HEK293 (cell line): ENCODE measurements around the gene EYS.

Experiments used
- CTCF ChIA-PET: fragments of 350-600 bp; formaldehyde crosslinking; extraction: SDS; loops from one replicate; lab custom pipeline; 2021; ENCODE audit warnings: antibody characterized with exemption; lab: Yijun Ruan, JAX
- POLR2A ChIA-PET: fragments of 300-600 bp; formaldehyde crosslinking; extraction: SDS; loops from one replicate; lab custom pipeline; 2020; ENCODE audit warnings: antibody characterized with exemption, inconsistent platforms; lab: Yijun Ruan, JAX
- H3K27ac ChIP-seq: fragments of 200-500 bp; sonication (Bioruptor generic); 2 replicates; pipeline ENCODE4 v1.5.1; 2014; ENCODE audit warnings: low read depth, low read length, control low read depth, inconsistent platforms; ENCODE audit errors: extremely low read depth
- H3K36me3 ChIP-seq, 2 experiments: fragments of 200-500 bp in 1 of 2; sonication (Bioruptor generic) in 1 of 2; 1 replicate in 1 of 2; 2 replicates in 1 of 2; pipeline ENCODE4 v1.5.1; 2014 to 2017; ENCODE audit warnings: inconsistent platforms in 2 of 2, low read length in 2 of 2; ENCODE audit not compliant: control insufficient read depth in 2 of 2, insufficient read depth in 1 of 2
- H3K4me1 ChIP-seq: fragments of 200-500 bp; sonication (Bioruptor generic); 2 replicates; pipeline ENCODE4 v1.5.1; 2014; ENCODE audit warnings: mild to moderate bottlenecking, low read length, inconsistent platforms; ENCODE audit not compliant: control insufficient read depth, insufficient read depth
- H3K4me3 ChIP-seq: 2 replicates; pipeline ENCODE4 v1.5.1; 2011; ENCODE audit warnings: low read depth, mild to moderate bottlenecking, control low read depth, low read length, moderate library complexity
- H3K9me3 ChIP-seq: fragments of 200-500 bp; sonication (Bioruptor generic); 2 replicates; pipeline ENCODE4 v1.5.1; 2014; ENCODE audit warnings: low read depth, low read length, inconsistent platforms; ENCODE audit not compliant: control insufficient read depth, insufficient read depth
- CTCF ChIP-seq: fragments of 450-650 bp; formaldehyde crosslinking; IDR thresholded peaks from 2 replicates; pipeline ENCODE4 v1.5.1; 2016; ENCODE audit warnings: missing biosample characterization, missing genetic modification characterization
- GLIS1 ChIP-seq: fragments of 450-650 bp; formaldehyde crosslinking; IDR thresholded peaks from 2 replicates; pipeline ENCODE4 v1.5.1; 2016; ENCODE audit warnings: missing biosample characterization, missing genetic modification characterization
- MZF1 ChIP-seq: fragments of 450-650 bp; formaldehyde crosslinking; IDR thresholded peaks from 2 replicates; pipeline ENCODE4 v1.5.1; 2017; ENCODE audit warnings: missing biosample characterization, missing genetic modification characterization, borderline replicate concordance
- PRDM1 ChIP-seq: fragments of 450-650 bp; formaldehyde crosslinking; IDR thresholded peaks from 2 replicates; pipeline ENCODE4; 2016; ENCODE audit warnings: missing biosample characterization, missing genetic modification characterization
- PRDM4 ChIP-seq: fragments of 450-650 bp; formaldehyde crosslinking; IDR thresholded peaks from 2 replicates; pipeline ENCODE4 v1.5.1; 2017; ENCODE audit warnings: missing biosample characterization, missing genetic modification characterization
- RBAK ChIP-seq: fragments of 450-650 bp; formaldehyde crosslinking; IDR thresholded peaks from 2 replicates; pipeline ENCODE4 v1.5.1; 2016; ENCODE audit warnings: missing biosample characterization, missing genetic modification characterization
- SP2 ChIP-seq: fragments of 450-650 bp; formaldehyde crosslinking; IDR thresholded peaks from 2 replicates; pipeline ENCODE4 v1.5.1; 2016; ENCODE audit warnings: missing biosample characterization, missing genetic modification characterization
- YY1 ChIP-seq: fragments of 450-650 bp; formaldehyde crosslinking; IDR thresholded peaks from 2 replicates; pipeline ENCODE4 v1.5.1; 2018; ENCODE audit warnings: missing biosample characterization, missing genetic modification characterization
- ZBTB20 ChIP-seq: fragments of 450-650 bp; formaldehyde crosslinking; IDR thresholded peaks from 2 replicates; pipeline ENCODE4 v1.5.1; 2016; ENCODE audit warnings: missing biosample characterization, missing genetic modification characterization
- ZNF202 ChIP-seq: fragments of 450-650 bp; formaldehyde crosslinking; IDR thresholded peaks from 2 replicates; pipeline ENCODE4 v1.5.1; 2016; ENCODE audit warnings: missing biosample characterization, missing genetic modification characterization, borderline replicate concordance
- ZNF211 ChIP-seq: fragments of 450-650 bp; formaldehyde crosslinking; IDR thresholded peaks from 2 replicates; pipeline ENCODE4 v1.5.1; 2016; ENCODE audit warnings: low read depth, missing biosample characterization, missing genetic modification characterization
- ZNF248 ChIP-seq: fragments of 450-650 bp; formaldehyde crosslinking; IDR thresholded peaks from 2 replicates; pipeline ENCODE4 v1.5.1; 2017; ENCODE audit warnings: missing biosample characterization, missing genetic modification characterization
- ZNF26 ChIP-seq: fragments of 450-650 bp; formaldehyde crosslinking; IDR thresholded peaks from 2 replicates; pipeline ENCODE4 v1.5.1; 2016; ENCODE audit warnings: missing biosample characterization, missing genetic modification characterization
- ZNF433 ChIP-seq: fragments of 450-650 bp; formaldehyde crosslinking; IDR thresholded peaks from 2 replicates; pipeline ENCODE4 v1.5.1; 2016; ENCODE audit warnings: missing biosample characterization, missing genetic modification characterization, low read depth
- ZNF473 ChIP-seq: fragments of 450-650 bp; formaldehyde crosslinking; IDR thresholded peaks from 2 replicates; pipeline ENCODE4 v1.5.1; 2017; ENCODE audit warnings: missing biosample characterization, missing genetic modification characterization
- ZNF501 ChIP-seq: fragments of 450-650 bp; formaldehyde crosslinking; IDR thresholded peaks from 2 replicates; pipeline ENCODE4 v1.5.1; 2016; ENCODE audit warnings: missing biosample characterization, missing genetic modification characterization
- ZNF510 ChIP-seq: fragments of 450-650 bp; formaldehyde crosslinking; IDR thresholded peaks from 2 replicates; pipeline ENCODE4 v1.5.1; 2018; ENCODE audit warnings: mild to moderate bottlenecking, missing genetic modification characterization, missing biosample characterization; ENCODE audit not compliant: insufficient replicate concordance
- ZNF513 ChIP-seq: fragments of 450-650 bp; IDR thresholded peaks from 2 replicates; pipeline ENCODE4 v1.5.1; 2018; ENCODE audit warnings: missing biosample characterization, missing genetic modification characterization
- ZNF555 ChIP-seq: fragments of 450-650 bp; formaldehyde crosslinking; conservative IDR thresholded peaks from 2 replicates; pipeline ENCODE4 v1.5.1; 2017; ENCODE audit warnings: missing biosample characterization, mild to moderate bottlenecking, missing genetic modification characterization, inconsistent platforms
- ZNF558 ChIP-seq: fragments of 450-650 bp; formaldehyde crosslinking; IDR thresholded peaks from 2 replicates; pipeline ENCODE4 v1.5.1; 2016; ENCODE audit warnings: missing biosample characterization, missing genetic modification characterization
- ZNF585B ChIP-seq: fragments of 450-650 bp; formaldehyde crosslinking; IDR thresholded peaks from 2 replicates; pipeline ENCODE4 v1.5.1; 2016; ENCODE audit warnings: missing biosample characterization, missing genetic modification characterization
- ZNF645 ChIP-seq: fragments of 450-650 bp; formaldehyde crosslinking; IDR thresholded peaks from 2 replicates; pipeline ENCODE4; 2016; ENCODE audit warnings: missing biosample characterization, missing genetic modification characterization
- ZXDB ChIP-seq: fragments of 450-650 bp; formaldehyde crosslinking; IDR thresholded peaks from 2 replicates; pipeline ENCODE4 v1.5.1; 2016; ENCODE audit warnings: missing biosample characterization, missing genetic modification characterization

Gene EYS

GRCh38 chr6:65112435-65112834, 594.6 kb downstream of the EYS start:
- H3K9me3 ChIP-seq, result no peaks in the 10 kb centered on the region
- TF ChIP-seq ZNF510 (tag by site-specific recombination), result no peak
- no peak for TF ChIP-seq PRDM4 (tag by site-specific recombination)
- no peak for TF ChIP-seq SP2
- TF ChIP-seq ZNF585B, result no peak
- no peak for TF ChIP-seq ZBTB20
- TF ChIP-seq ZNF433 (tag by site-specific recombination), result no peak
- no peak for TF ChIP-seq YY1 (tag by site-specific recombination)
- H3K4me1 ChIP-seq, result no peaks in the 10 kb centered on the region
- ChIA-PET CTCF (interaction anchor here (1.2 kb wide), 1 partner anchor 23 kb away, joined by 4 read pairs; no protein-coding TSS in a partner anchor), POLR2A (no interaction called here)
- no peaks in the 10 kb centered on the region for H3K36me3 ChIP-seq
- no peak overlapping the region for H3K4me3 ChIP-seq
- no peak overlapping the region for H3K27ac ChIP-seq

- H3K36me3 ChIP-seq, result no peaks in the 10 kb centered on the region
- no peaks in the 10 kb centered on the region for H3K4me1 ChIP-seq
- no peak overlapping the region for H3K27ac ChIP-seq
- TF ChIP-seq ZNF645 (tag by site-specific recombination) (no peak), ZXDB (no peak), PRDM1 (tag by site-specific recombination) (no peak), ZNF555 (tag by site-specific recombination) (no peak), ZNF26 (tag by site-specific recombination) (no peak), ZNF558 (tag by site-specific recombination) (no peak), ZNF473 (tag by site-specific recombination) (no peak), ZNF585B (no peak), MZF1 (tag by site-specific recombination) (no peak), ZNF211 (tag by site-specific recombination) (no peak)
- TF ChIP-seq, all 188 proteins: peak for 0
- H3K9me3 ChIP-seq, result no peaks in the 10 kb centered on the region
- ChIA-PET CTCF (no interaction called here), POLR2A (no interaction called here)
- no peak overlapping the region for H3K4me3 ChIP-seq
Observed at GRCh38 chr6:65110031-65110430, 597.0 kb downstream of the EYS start.

GRCh38 chr6:65098349-65098748, 608.7 kb downstream of the EYS start:
- POLR2A ChIA-PET, result no interaction called here
- no peak overlapping the region for H3K27ac ChIP-seq
- CTCF ChIA-PET, result no interaction called here
- no peaks in the 10 kb centered on the region for H3K36me3 ChIP-seq
- no peak overlapping the region for H3K4me3 ChIP-seq
- H3K4me1 ChIP-seq, result no peaks in the 10 kb centered on the region
- no peaks in the 10 kb centered on the region for H3K9me3 ChIP-seq
- TF ChIP-seq GLIS1, result no peak
- no peak for TF ChIP-seq RBAK (tag by site-specific recombination)
- TF ChIP-seq ZNF202, result no peak
- no peak for TF ChIP-seq ZNF26 (tag by site-specific recombination)
- no peak for TF ChIP-seq ZNF501 (tag by site-specific recombination)
- TF ChIP-seq ZNF513 (tag by site-specific recombination), result no peak
- TF ChIP-seq ZBTB20, result no peak
- TF ChIP-seq CTCF, result no peak
- no peak for TF ChIP-seq ZNF248 (tag by site-specific recombination)
